Activated CD4-positive, alpha-beta T cell treated with anti-CD3 and anti-CD28 coated beads, Interleukin-2, amount 10 ng/mL, durations not matched to agents 7 days and 5 days (primary cell): ENCODE data around the gene ADRA1B. TPM values are rescaled to one million over a fixed set of nuclear protein-coding genes. Genes with fewer than 3 reads are reported as not detected.

ENCODE experiments used
- CTCF ChIA-PET: fragments of 350-600 bp; sonication (Branson Sonifier 250); formaldehyde crosslinking; loops from one replicate; lab custom pipeline; 2021; ENCODE audit warnings: antibody characterized with exemption; lab: Charles Lee
- POLR2A ChIA-PET: fragments of 350-600 bp; sonication (Branson Sonifier 250); formaldehyde crosslinking; loops from one replicate; lab custom pipeline; 2021; ENCODE audit warnings: antibody characterized with exemption; lab: Charles Lee
- DNase-seq: peaks from one replicate; pipeline ENCODE4 v3.0.0-alpha.2; 2020
- H3K27ac Mint-ChIP-seq: one replicate; pipeline ENCODE4 v1.8.0; 2021; ENCODE audit warnings: mild to moderate bottlenecking, moderate library complexity, mixed read lengths
- H3K27me3 Mint-ChIP-seq: one replicate; pipeline ENCODE4 v1.8.0; 2021; ENCODE audit warnings: mixed read lengths
- H3K36me3 Mint-ChIP-seq: one replicate; pipeline ENCODE4 v1.8.0; 2021; ENCODE audit warnings: low read depth, mixed read lengths
- H3K4me1 Mint-ChIP-seq: one replicate; pipeline ENCODE4 v1.8.0; 2021; ENCODE audit warnings: mixed read lengths
- H3K4me3 Mint-ChIP-seq: one replicate; pipeline ENCODE4 v1.8.0; 2021; ENCODE audit warnings: mild to moderate bottlenecking, moderate library complexity, mixed read lengths
- H3K9me3 Mint-ChIP-seq: one replicate; pipeline ENCODE4 v1.8.0; 2021; ENCODE audit warnings: mixed read lengths
- total RNA-seq, 2 experiments: library from RNA; stranded (reverse); gene quantifications; one replicate each; pipeline ENCODE4 v1.2.3, GENCODE V29; 2021

The ADRA1B gene
- total RNA-seq, 2 experiments from 2014 or later = not detected

GRCh38 chr5:159905496-159905895 lies 10.8 kb upstream of the ADRA1B start:
- DNase-seq = no peak
- no peak overlapping the region for H3K4me3 Mint-ChIP-seq
- H3K36me3 Mint-ChIP-seq = no peaks in the 10 kb centered on the region
- H3K9me3 Mint-ChIP-seq = no peaks in the 10 kb centered on the region
- H3K4me1 Mint-ChIP-seq = peaks cover 8% of the 10 kb centered on the region
- no peak overlapping the region for H3K27ac Mint-ChIP-seq
- ChIA-PET CTCF (no interaction called here), POLR2A (no interaction called here)
- peaks cover 5% of the 10 kb centered on the region for H3K27me3 Mint-ChIP-seq

- no peaks in the 10 kb centered on the region for H3K9me3 Mint-ChIP-seq
- ChIA-PET CTCF (no interaction called here), POLR2A (no interaction called here)
- peaks cover 8% of the 10 kb centered on the region for H3K4me1 Mint-ChIP-seq
- no peaks in the 10 kb centered on the region for H3K36me3 Mint-ChIP-seq
- H3K4me3 Mint-ChIP-seq = no peak overlapping the region
- no peak for DNase-seq
- H3K27me3 Mint-ChIP-seq = peaks cover 7% of the 10 kb centered on the region
- no peak overlapping the region for H3K27ac Mint-ChIP-seq
These were observed 9.8 kb upstream of the ADRA1B start for GRCh38 chr5:159906463-159906862.

GRCh38 chr5:159906943-159907342 lies 9.3 kb upstream of the ADRA1B start:
- no peak overlapping the region for H3K4me3 Mint-ChIP-seq
- H3K4me1 Mint-ChIP-seq = peaks cover 7% of the 10 kb centered on the region
- H3K27me3 Mint-ChIP-seq = peaks cover 7% of the 10 kb centered on the region
- H3K9me3 Mint-ChIP-seq = no peaks in the 10 kb centered on the region
- no peaks in the 10 kb centered on the region for H3K36me3 Mint-ChIP-seq
- ChIA-PET POLR2A (no interaction called here), CTCF (interaction anchor here (0.7 to 4.0 kb wide), 2 partner anchors 12 to 439 kb away, joined by 3 to 11 read pairs; no protein-coding TSS in a partner anchor)
- H3K27ac Mint-ChIP-seq = no peak overlapping the region
- no peak for DNase-seq

GRCh38 chr5:159907689-159908590 lies 8.3 kb upstream of the ADRA1B start:
- H3K27ac Mint-ChIP-seq = no peak overlapping the region
- H3K36me3 Mint-ChIP-seq = no peaks in the 10 kb centered on the region
- no peak overlapping the region for H3K4me3 Mint-ChIP-seq
- peaks cover 4% of the 10 kb centered on the region for H3K4me1 Mint-ChIP-seq
- CTCF ChIA-PET = interaction anchor here (0.6 to 4.0 kb wide), 4 partner anchors 11 to 438 kb away, joined by 3 to 11 read pairs (median 6); no protein-coding TSS in a partner anchor
- POLR2A ChIA-PET = interaction anchor here (0.6 kb wide), 1 partner anchor 285 kb away, joined by 11 read pairs; no protein-coding TSS in a partner anchor
- peaks cover 7% of the 10 kb centered on the region for H3K27me3 Mint-ChIP-seq
- no peak for DNase-seq
- no peaks in the 10 kb centered on the region for H3K9me3 Mint-ChIP-seq

- Mint-ChIP-seq H3K27me3 (peaks cover 10% of the 10 kb centered on the region), H3K4me3 (no peak overlapping the region), H3K9me3 (no peaks in the 10 kb centered on the region), H3K36me3 (no peaks in the 10 kb centered on the region), H3K27ac (no peak overlapping the region), H3K4me1 (peaks cover 4% of the 10 kb centered on the region)
- POLR2A ChIA-PET = no interaction called here
- CTCF ChIA-PET = interaction anchor here (4.0 kb wide), 1 partner anchor 10 kb away, joined by 11 read pairs; no protein-coding TSS in a partner anchor
- no peak for DNase-seq
These were observed 7.7 kb upstream of the ADRA1B start for GRCh38 chr5:159908591-159908940.

GRCh38 chr5:159909126-159909525 lies 7.2 kb upstream of the ADRA1B start:
- H3K4me3 Mint-ChIP-seq = no peak overlapping the region
- no peak overlapping the region for H3K27ac Mint-ChIP-seq
- DNase-seq = no peak
- peaks cover 16% of the 10 kb centered on the region for H3K27me3 Mint-ChIP-seq
- H3K9me3 Mint-ChIP-seq = no peaks in the 10 kb centered on the region
- POLR2A ChIA-PET = no interaction called here
- CTCF ChIA-PET = interaction anchor here (0.6 to 4.0 kb wide), 2 partner anchors 10 to 98 kb away, joined by 3 to 11 read pairs; no protein-coding TSS in a partner anchor
- H3K4me1 Mint-ChIP-seq = peaks cover 4% of the 10 kb centered on the region
- H3K36me3 Mint-ChIP-seq = no peaks in the 10 kb centered on the region

GRCh38 chr5:159910207-159910842 lies 6.0 kb upstream of the ADRA1B start:
- Mint-ChIP-seq H3K27me3 (peaks cover 28% of the 10 kb centered on the region), H3K4me1 (peaks cover 3% of the 10 kb centered on the region), H3K27ac (no peak overlapping the region), H3K36me3 (no peaks in the 10 kb centered on the region), H3K9me3 (no peaks in the 10 kb centered on the region), H3K4me3 (no peak overlapping the region)
- DNase-seq = no peak
- ChIA-PET POLR2A (no interaction called here), CTCF (interaction anchor here (4.0 kb wide), 1 partner anchor 9 kb away, joined by 11 read pairs; no protein-coding TSS in a partner anchor)

- ChIA-PET CTCF (interaction anchor here (0.6 to 4.0 kb wide), 2 partner anchors 8 to 38 kb away, joined by 3 to 11 read pairs; no protein-coding TSS in a partner anchor), POLR2A (no interaction called here)
- H3K27me3 Mint-ChIP-seq = peaks cover 33% of the 10 kb centered on the region
These were observed 5.4 kb upstream of the ADRA1B start for GRCh38 chr5:159910843-159911229.

GRCh38 chr5:159911349-159911748 lies 4.9 kb upstream of the ADRA1B start:
- DNase-seq = no peak
- ChIA-PET CTCF (interaction anchor here (0.6 kb wide), 1 partner anchor 39 kb away, joined by 3 read pairs; no protein-coding TSS in a partner anchor), POLR2A (no interaction called here)
- Mint-ChIP-seq H3K4me1 (peaks cover 1% of the 10 kb centered on the region), H3K27me3 (peaks cover 35% of the 10 kb centered on the region), H3K9me3 (no peaks in the 10 kb centered on the region), H3K36me3 (no peaks in the 10 kb centered on the region), H3K4me3 (no peak overlapping the region), H3K27ac (no peak overlapping the region)

More at GRCh38 chr5:159910843-159911229, 5.4 kb upstream of the ADRA1B start:
- Mint-ChIP-seq H3K9me3 (no peaks in the 10 kb centered on the region), H3K4me3 (no peak overlapping the region), H3K36me3 (no peaks in the 10 kb centered on the region), H3K4me1 (peaks cover 1% of the 10 kb centered on the region), H3K27ac (no peak overlapping the region)
- DNase-seq = no peak

- Mint-ChIP-seq H3K4me1 (peaks cover 4% of the 10 kb centered on the region), H3K4me3 (no peak overlapping the region), H3K27ac (no peak overlapping the region), H3K36me3 (no peaks in the 10 kb centered on the region), H3K27me3 (peaks cover 37% of the 10 kb centered on the region), H3K9me3 (no peaks in the 10 kb centered on the region)
- ChIA-PET CTCF (interaction anchor here (0.5 to 1.0 kb wide), 2 partner anchors 9 to 327 kb away, joined by 3 read pairs; no protein-coding TSS in a partner anchor), POLR2A (no interaction called here)
- DNase-seq = no peak
These were observed 4.1 kb upstream of the ADRA1B start for GRCh38 chr5:159912033-159912800.

GRCh38 chr5:159913048-159913447 lies 3.2 kb upstream of the ADRA1B start:
- no peak overlapping the region for H3K4me3 Mint-ChIP-seq
- no peaks in the 10 kb centered on the region for H3K9me3 Mint-ChIP-seq
- POLR2A ChIA-PET = no interaction called here
- no peak overlapping the region for H3K27ac Mint-ChIP-seq
- no peaks in the 10 kb centered on the region for H3K36me3 Mint-ChIP-seq
- CTCF ChIA-PET = interaction anchor here (1.0 kb wide), 1 partner anchor 8 kb away, joined by 3 read pairs; no protein-coding TSS in a partner anchor
- H3K27me3 Mint-ChIP-seq = peaks cover 46% of the 10 kb centered on the region
- peaks cover 6% of the 10 kb centered on the region for H3K4me1 Mint-ChIP-seq
- no peak for DNase-seq

GRCh38 chr5:159913501-159913900 lies 2.8 kb upstream of the ADRA1B start:
- DNase-seq = no peak
- POLR2A ChIA-PET = no interaction called here
- peaks cover 50% of the 10 kb centered on the region for H3K27me3 Mint-ChIP-seq
- H3K4me1 Mint-ChIP-seq = peaks cover 6% of the 10 kb centered on the region
- no peak overlapping the region for H3K4me3 Mint-ChIP-seq
- no peaks in the 10 kb centered on the region for H3K36me3 Mint-ChIP-seq
- H3K27ac Mint-ChIP-seq = no peak overlapping the region
- CTCF ChIA-PET = no interaction called here
- no peaks in the 10 kb centered on the region for H3K9me3 Mint-ChIP-seq
